Ascending aorta (tissue), 2 donors: Measurements from ENCODE around the gene SMAD6. TPM values are rescaled to one million over a fixed set of nuclear protein-coding genes. Genes with fewer than 3 reads are reported as not detected.
A peak's percentile ranks its signal among the peaks of the same experiment; 100 is the strongest.

Experiments used
- DNase-seq, 2 donors: peaks; one replicate each; pipeline ENCODE4 v3.0.0-alpha.2; 2019; ENCODE audit warnings: low spot score in 2 of 2
- H3K27ac ChIP-seq, 2 donors: fragments of 200-600 bp; sonication (generic); one replicate each; pipeline ENCODE4 v1.5.1; 2016 to 2017; ENCODE audit warnings: mild to moderate bottlenecking in 1 of 2
- H3K27me3 ChIP-seq: fragments of 200-600 bp; sonication (generic); one replicate; pipeline ENCODE4 v1.5.1; 2017
- H3K36me3 ChIP-seq, 2 donors: fragments of 200-600 bp; sonication (generic); one replicate each; pipeline ENCODE4 v1.5.1; 2016
- H3K4me1 ChIP-seq, 2 donors: fragments of 200-600 bp; sonication (generic); one replicate each; pipeline ENCODE4 v1.5.1; 2016 to 2017; ENCODE audit warnings: mild to moderate bottlenecking in 1 of 2
- H3K4me3 ChIP-seq, 2 donors: fragments of 200-600 bp; sonication (generic); one replicate each; pipeline ENCODE4 v1.5.1; 2016 to 2017; ENCODE audit warnings: mild to moderate bottlenecking in 1 of 2
- H3K9me3 ChIP-seq, 2 donors: fragments of 200-600 bp; sonication (generic); one replicate each; pipeline ENCODE4 v1.5.1; 2016
- intact Hi-C: fragments of 100-400 bp; cut with DNase I; formaldehyde crosslinking; loops from one replicate; pipeline ENCODE4 v1.15.1; 2023
- total RNA-seq: library from RNA; depleted of rRNA; stranded (reverse); fragments of >200 nt; gene quantifications from one replicate; pipeline ENCODE4 v1.1.0, GENCODE V29; 2016
- TF ChIP-seq, protein P1 (sequence below), 3 experiments: fragments of 200-600 bp in 2 of 3; fragments of 450-650 bp in 1 of 3; sonication (generic) in 2 of 3; IDR thresholded peaks; one replicate each; pipeline ENCODE4 v1.5.1; 2016 to 2019; ENCODE audit warnings: antibody characterized with exemption in 3 of 3, mild to moderate bottlenecking in 1 of 3, moderate library complexity in 1 of 3

SMAD6 gene
- total RNA-seq, 1 donor from 2014 or later: 140 TPM

DNA sequence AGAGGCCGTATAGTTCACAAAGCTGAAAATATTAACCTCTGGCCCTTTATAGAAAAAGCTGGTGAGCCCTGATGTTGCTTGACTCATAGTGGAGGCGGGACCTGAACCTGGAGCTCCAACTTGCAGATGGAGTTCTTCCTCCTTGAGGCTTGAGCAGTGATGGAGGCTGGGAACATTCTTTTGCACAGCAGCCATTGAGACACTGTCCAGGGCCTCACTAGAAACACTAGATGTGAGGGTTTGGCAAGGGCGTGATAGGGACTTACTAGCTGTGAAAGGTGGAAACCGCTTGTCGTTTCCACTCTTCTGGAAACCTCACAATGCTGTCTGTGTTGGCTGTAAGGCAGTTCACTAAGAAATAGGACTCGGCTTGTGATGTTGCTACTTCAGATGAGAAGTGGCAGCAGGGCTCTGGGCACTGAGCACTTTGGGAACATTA lies 12.5 kb downstream of the SMAD6 start:
- Histone ChIP-seq H3K27ac (peak overlapping the region; percentile 61 to 96), H3K27me3 (no peaks in the 10 kb centered on the region), H3K9me3 (no peaks in the 10 kb centered on the region), H3K4me1 (peaks cover 15 to 42% of the 10 kb centered on the region in 2 donors), H3K36me3 (peaks cover 10 to 34% of the 10 kb centered on the region in 2 donors), H3K4me3 (no peak overlapping the region)
- no peak for DNase-seq
- TF ChIP-seq, protein P1, sequence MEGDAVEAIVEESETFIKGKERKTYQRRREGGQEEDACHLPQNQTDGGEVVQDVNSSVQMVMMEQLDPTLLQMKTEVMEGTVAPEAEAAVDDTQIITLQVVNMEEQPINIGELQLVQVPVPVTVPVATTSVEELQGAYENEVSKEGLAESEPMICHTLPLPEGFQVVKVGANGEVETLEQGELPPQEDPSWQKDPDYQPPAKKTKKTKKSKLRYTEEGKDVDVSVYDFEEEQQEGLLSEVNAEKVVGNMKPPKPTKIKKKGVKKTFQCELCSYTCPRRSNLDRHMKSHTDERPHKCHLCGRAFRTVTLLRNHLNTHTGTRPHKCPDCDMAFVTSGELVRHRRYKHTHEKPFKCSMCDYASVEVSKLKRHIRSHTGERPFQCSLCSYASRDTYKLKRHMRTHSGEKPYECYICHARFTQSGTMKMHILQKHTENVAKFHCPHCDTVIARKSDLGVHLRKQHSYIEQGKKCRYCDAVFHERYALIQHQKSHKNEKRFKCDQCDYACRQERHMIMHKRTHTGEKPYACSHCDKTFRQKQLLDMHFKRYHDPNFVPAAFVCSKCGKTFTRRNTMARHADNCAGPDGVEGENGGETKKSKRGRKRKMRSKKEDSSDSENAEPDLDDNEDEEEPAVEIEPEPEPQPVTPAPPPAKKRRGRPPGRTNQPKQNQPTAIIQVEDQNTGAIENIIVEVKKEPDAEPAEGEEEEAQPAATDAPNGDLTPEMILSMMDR (IDR thresholded peaks at IDR 0.05): no peak
- intact Hi-C loops: no loop called here

- no peaks in the 10 kb centered on the region for H3K9me3 ChIP-seq
- H3K4me1 ChIP-seq: peaks cover 19 to 47% of the 10 kb centered on the region in 2 donors
- intact Hi-C loops: no loop called here
- no peak for DNase-seq
- TF ChIP-seq, protein P1 (IDR thresholded peaks at IDR 0.05): no peak
- H3K4me3 ChIP-seq: peak overlapping the region in 1 of 2 donors; percentile 23
- H3K27ac ChIP-seq: peak overlapping the region; percentile 61 to 96
- H3K27me3 ChIP-seq: no peaks in the 10 kb centered on the region
- peaks cover 10 to 34% of the 10 kb centered on the region in 2 donors for H3K36me3 ChIP-seq
Measured at GRCh38 chr15:66715181-66715624, 13.2 kb downstream of the SMAD6 start.

- Histone ChIP-seq H3K9me3 (no peaks in the 10 kb centered on the region), H3K27ac (peak overlapping the region; percentile 88 to 96), H3K4me3 (peak overlapping the region in 1 of 2 donors; percentile 23), H3K36me3 (peaks cover 10 to 34% of the 10 kb centered on the region in 2 donors), H3K4me1 (peaks cover 24 to 54% of the 10 kb centered on the region in 2 donors), H3K27me3 (no peaks in the 10 kb centered on the region)
- intact Hi-C loops: no loop called here
- TF ChIP-seq, protein P1 (IDR thresholded peaks at IDR 0.05): no peak
- no peak for DNase-seq
Measured at GRCh38 chr15:66715720-66716655, 14.0 kb downstream of the SMAD6 start.

DNA sequence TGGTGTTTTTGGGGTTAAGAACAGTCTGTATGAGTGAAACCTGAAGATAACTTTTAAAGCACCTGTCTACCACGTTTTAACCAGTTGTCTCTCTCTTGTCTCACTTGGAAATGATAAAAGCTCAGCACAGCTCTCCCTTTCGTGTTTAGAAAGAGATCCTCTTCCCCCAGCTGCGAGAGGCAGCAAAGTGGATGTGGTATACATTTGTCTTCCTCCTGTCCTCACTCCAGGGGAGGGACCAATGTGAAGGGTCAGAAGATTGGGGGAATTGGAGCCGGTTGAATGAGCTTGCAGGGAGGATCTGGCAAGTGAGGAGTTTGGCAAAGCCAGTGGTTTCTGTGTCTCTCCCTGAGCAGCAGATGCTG lies 14.6 kb downstream of the SMAD6 start:
- TF ChIP-seq, protein P1 (IDR thresholded peaks at IDR 0.05): no peak
- peak overlapping the region; percentile 88 to 96 for H3K27ac ChIP-seq
- no peak for DNase-seq
- intact Hi-C loops: no loop called here
- no peaks in the 10 kb centered on the region for H3K9me3 ChIP-seq
- peaks cover 10 to 29% of the 10 kb centered on the region in 2 donors for H3K36me3 ChIP-seq
- H3K27me3 ChIP-seq: no peaks in the 10 kb centered on the region
- H3K4me1 ChIP-seq: peaks cover 25 to 59% of the 10 kb centered on the region in 2 donors
- no peak overlapping the region for H3K4me3 ChIP-seq

DNA sequence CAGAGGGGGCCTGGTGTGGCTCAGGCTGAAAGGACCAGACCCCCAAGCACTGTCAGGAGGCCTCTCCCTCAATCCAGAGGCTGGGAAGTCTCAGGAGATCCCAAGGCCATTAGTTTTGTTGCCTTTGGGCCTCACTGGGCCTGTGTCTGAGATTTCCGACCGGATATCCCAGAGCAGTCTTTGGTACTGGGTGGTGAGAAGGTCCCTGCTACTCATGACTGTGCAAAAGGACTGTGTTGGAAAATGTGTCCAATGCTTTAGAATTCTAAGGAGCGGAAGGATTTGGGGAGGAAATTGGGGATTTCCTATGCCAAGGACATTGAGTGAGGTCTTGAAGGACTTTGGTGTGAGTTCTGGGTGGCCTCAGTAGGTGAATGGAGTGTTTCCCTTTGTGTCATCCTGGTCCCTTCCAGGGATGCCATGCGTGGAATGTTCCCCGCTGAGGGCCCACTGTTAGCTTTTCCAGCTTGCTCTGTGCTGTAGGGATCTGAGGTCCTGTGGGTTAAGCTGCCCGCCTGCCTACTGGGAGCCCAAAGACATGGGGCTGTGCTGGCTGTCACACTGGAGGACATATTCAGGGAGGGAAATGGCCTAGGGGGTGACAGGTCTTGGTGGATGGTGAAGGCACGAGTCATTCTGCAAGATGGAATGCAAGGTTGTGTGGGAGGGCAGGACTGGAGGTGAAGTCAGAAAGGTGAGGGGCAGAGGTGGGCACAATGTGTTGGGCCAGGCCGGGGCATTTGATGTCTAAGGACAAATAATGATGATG lies 16.4 kb downstream of the SMAD6 start:
- TF ChIP-seq, protein P1 (IDR thresholded peaks at IDR 0.05): no peak
- no peak for DNase-seq
- peak overlapping the region; percentile 88 to 96 for H3K27ac ChIP-seq
- H3K9me3 ChIP-seq: no peaks in the 10 kb centered on the region
- no peaks in the 10 kb centered on the region for H3K27me3 ChIP-seq
- H3K36me3 ChIP-seq: peaks cover 10 to 27% of the 10 kb centered on the region in 2 donors
- intact Hi-C loops: loop anchor here (2.0 kb wide), 1 partner anchor 16 kb away; the partner anchor contains the start of gene SMAD6
- H3K4me1 ChIP-seq: peaks cover 28 to 64% of the 10 kb centered on the region in 2 donors
- no peak overlapping the region for H3K4me3 ChIP-seq
